Calu3 (cell line): ENCODE results near the gene HMGXB3. TPM values are rescaled to one million over a fixed set of nuclear protein-coding genes. Genes with fewer than 3 reads are reported as not detected.
A peak's percentile ranks its signal among the peaks of the same experiment; 100 is the strongest.

Experiments
- BruUV-seq: library from RNA; stranded (reverse); fragments of 400-500 nt; replicated peaks from 2 replicates; lab custom pipeline; 2021; lab: Mats Ljungman, UMichigan
- CTCF ChIA-PET: fragments of 300-600 bp; sonication (Branson Sonifier 250); formaldehyde crosslinking; loops from one replicate; lab custom pipeline; 2022; ENCODE audit warnings: antibody characterized with exemption; lab: Charles Lee
- DNase-seq: peaks from one replicate; pipeline ENCODE4 v3.0.0; 2022
- H3K27ac Mint-ChIP-seq: one replicate; pipeline ENCODE4 v1.8.0; 2022; ENCODE audit warnings: mixed read lengths; ENCODE audit not compliant: unreplicated experiment
- H3K27me3 Mint-ChIP-seq: one replicate; pipeline ENCODE4 v1.8.0; 2022; ENCODE audit warnings: mixed read lengths; ENCODE audit not compliant: unreplicated experiment
- H3K36me3 Mint-ChIP-seq: one replicate; pipeline ENCODE4 v1.8.0; 2022; ENCODE audit warnings: mild to moderate bottlenecking, moderate library complexity, mixed read lengths; ENCODE audit not compliant: insufficient read depth, unreplicated experiment
- H3K4me1 Mint-ChIP-seq: one replicate; pipeline ENCODE4 v1.8.0; 2022; ENCODE audit warnings: mild to moderate bottlenecking, low read depth, mixed read lengths; ENCODE audit not compliant: unreplicated experiment
- H3K4me3 Mint-ChIP-seq: one replicate; pipeline ENCODE4 v1.8.0; 2022; ENCODE audit warnings: mild to moderate bottlenecking, low read depth, moderate library complexity, mixed read lengths; ENCODE audit not compliant: unreplicated experiment
- H3K9me3 Mint-ChIP-seq: one replicate; pipeline ENCODE4 v1.8.0; 2022; ENCODE audit warnings: low read depth, mixed read lengths; ENCODE audit not compliant: unreplicated experiment
- CTCF ChIP-seq: fragments of 200-600 bp; IDR thresholded peaks from one replicate; pipeline ENCODE4 v1.8.0; 2022; ENCODE audit warnings: antibody characterized with exemption; ENCODE audit not compliant: unreplicated experiment
- intact Hi-C: fragments of 100-400 bp; cut with micrococcal nuclease; formaldehyde crosslinking; loops from one replicate; pipeline ENCODE4 v1.10.0; 2022; ENCODE audit not compliant: unreplicated experiment
- total RNA-seq: library from RNA; stranded (reverse); gene quantifications from 2 replicates; pipeline ENCODE4 v1.2.3, GENCODE V29; 2022

HMGXB3 gene
- total RNA-seq, 1 experiment from 2014 or later, result 58.2 TPM

GRCh38 chr5:149999359-149999758, 1.2 kb upstream of the HMGXB3 start:
- DNase-seq, result no peak
- peaks cover 38% of the 10 kb centered on the region for H3K4me1 Mint-ChIP-seq
- intact Hi-C loops, result no loop called here
- BruUV-seq, result no TSS peak
- no peaks in the 10 kb centered on the region for H3K27me3 Mint-ChIP-seq
- TF ChIP-seq CTCF, result no peak
- H3K4me3 Mint-ChIP-seq, result peak overlapping the region; percentile 88
- CTCF ChIA-PET, result interaction anchor here (1.1 to 1.6 kb wide), 4 partner anchors 23 to 177 kb away, joined by 3 to 8 read pairs (median 5); no protein-coding TSS in a partner anchor
- H3K27ac Mint-ChIP-seq, result peak overlapping the region; percentile 98
- H3K36me3 Mint-ChIP-seq, result peaks cover 48% of the 10 kb centered on the region
- no peaks in the 10 kb centered on the region for H3K9me3 Mint-ChIP-seq

GRCh38 chr5:149999866-150000255, 678 bp upstream of the HMGXB3 start:
- no peak for DNase-seq
- TSS peak; percentile 66 for BruUV-seq
- no peak for TF ChIP-seq CTCF
- peak overlapping the region; percentile 88 for H3K4me3 Mint-ChIP-seq
- no peaks in the 10 kb centered on the region for H3K27me3 Mint-ChIP-seq
- peaks cover 53% of the 10 kb centered on the region for H3K36me3 Mint-ChIP-seq
- no peaks in the 10 kb centered on the region for H3K9me3 Mint-ChIP-seq
- H3K4me1 Mint-ChIP-seq, result peaks cover 38% of the 10 kb centered on the region
- intact Hi-C loops, result loop anchor here (2.0 kb wide), 1 partner anchor 21 kb away; no protein-coding TSS in a partner anchor
- H3K27ac Mint-ChIP-seq, result peak overlapping the region; percentile 98
- CTCF ChIA-PET, result interaction anchor here (1.0 to 1.6 kb wide), 6 partner anchors 9 to 176 kb away, joined by 3 to 8 read pairs (median 5); partner anchors contain the start of gene SLC26A2

- Mint-ChIP-seq H3K27me3 (no peaks in the 10 kb centered on the region), H3K4me3 (peak overlapping the region; percentile 88), H3K4me1 (peaks cover 38% of the 10 kb centered on the region), H3K27ac (peak overlapping the region; percentile 57), H3K36me3 (peaks cover 60% of the 10 kb centered on the region), H3K9me3 (no peaks in the 10 kb centered on the region)
- CTCF ChIA-PET, result interaction anchor here (0.6 to 1.6 kb wide), 7 partner anchors 10 to 368 kb away, joined by 3 to 8 read pairs (median 3); partner anchors contain the start of gene SLC26A2
- peak; percentile 36 for DNase-seq
- BruUV-seq, result no TSS peak
- no peak for TF ChIP-seq CTCF
- intact Hi-C loops, result loop anchor here (2.0 kb wide), 1 partner anchor 20 kb away; no protein-coding TSS in a partner anchor
Observed at GRCh38 chr5:150000990-150001659, 586 bp downstream of the HMGXB3 start.

- CTCF ChIA-PET, result interaction anchor here (0.6 to 1.6 kb wide), 2 partner anchors 221 to 369 kb away, joined by 3 read pairs; no protein-coding TSS in a partner anchor
- H3K36me3 Mint-ChIP-seq, result peaks cover 66% of the 10 kb centered on the region
- H3K9me3 Mint-ChIP-seq, result no peaks in the 10 kb centered on the region
- TSS peak; percentile 59 for BruUV-seq
- intact Hi-C loops, result loop anchor here (2.0 kb wide), 1 partner anchor 19 kb away; no protein-coding TSS in a partner anchor
- TF ChIP-seq CTCF, result peak; percentile 74
- H3K27ac Mint-ChIP-seq, result peak overlapping the region; percentile 57
- DNase-seq, result peak; percentile 61
- H3K27me3 Mint-ChIP-seq, result no peaks in the 10 kb centered on the region
- H3K4me1 Mint-ChIP-seq, result peaks cover 38% of the 10 kb centered on the region
- peak overlapping the region; percentile 88 for H3K4me3 Mint-ChIP-seq
Observed at GRCh38 chr5:150001660-150002486, 1.3 kb downstream of the HMGXB3 start.
